ENCODE measurements around the gene CDK13.

Gene CDK13

DNA sequence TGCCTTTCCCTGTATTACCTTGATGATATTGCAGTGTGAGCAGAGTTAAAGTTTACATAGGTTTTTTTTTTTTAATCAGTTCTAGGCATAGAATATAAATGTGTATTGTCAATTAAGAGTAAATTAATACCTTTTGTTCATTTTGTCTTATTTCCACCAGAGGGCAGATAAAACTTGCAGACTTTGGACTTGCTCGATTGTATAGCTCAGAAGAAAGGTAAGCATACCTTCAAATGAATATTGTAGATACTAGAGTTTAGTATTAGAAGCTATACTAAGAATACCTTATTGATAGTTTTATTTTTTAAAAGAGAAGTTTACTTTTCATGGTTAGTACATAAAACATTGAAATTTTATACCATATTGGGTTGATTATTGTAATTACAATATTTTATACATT is 97.6 kb downstream of the CDK13 start:
- Histone ChIP-seq H3K4me1 (no peaks in the 10 kb centered on the region), H3K4me3 (ENCODE audit: low read depth, low read length) (no peak overlapping the region), H3K9me3 (no peaks in the 10 kb centered on the region), H3K27me3 (no peaks in the 10 kb centered on the region), H3K36me3 (no peaks in the 10 kb centered on the region)
- TF ChIP-seq, protein P1, sequence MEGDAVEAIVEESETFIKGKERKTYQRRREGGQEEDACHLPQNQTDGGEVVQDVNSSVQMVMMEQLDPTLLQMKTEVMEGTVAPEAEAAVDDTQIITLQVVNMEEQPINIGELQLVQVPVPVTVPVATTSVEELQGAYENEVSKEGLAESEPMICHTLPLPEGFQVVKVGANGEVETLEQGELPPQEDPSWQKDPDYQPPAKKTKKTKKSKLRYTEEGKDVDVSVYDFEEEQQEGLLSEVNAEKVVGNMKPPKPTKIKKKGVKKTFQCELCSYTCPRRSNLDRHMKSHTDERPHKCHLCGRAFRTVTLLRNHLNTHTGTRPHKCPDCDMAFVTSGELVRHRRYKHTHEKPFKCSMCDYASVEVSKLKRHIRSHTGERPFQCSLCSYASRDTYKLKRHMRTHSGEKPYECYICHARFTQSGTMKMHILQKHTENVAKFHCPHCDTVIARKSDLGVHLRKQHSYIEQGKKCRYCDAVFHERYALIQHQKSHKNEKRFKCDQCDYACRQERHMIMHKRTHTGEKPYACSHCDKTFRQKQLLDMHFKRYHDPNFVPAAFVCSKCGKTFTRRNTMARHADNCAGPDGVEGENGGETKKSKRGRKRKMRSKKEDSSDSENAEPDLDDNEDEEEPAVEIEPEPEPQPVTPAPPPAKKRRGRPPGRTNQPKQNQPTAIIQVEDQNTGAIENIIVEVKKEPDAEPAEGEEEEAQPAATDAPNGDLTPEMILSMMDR (IDR thresholded peaks at IDR 0.05; ENCODE audit: low read depth, low read length), result peak; percentile 36
- DNase-seq, result no peak

DNA sequence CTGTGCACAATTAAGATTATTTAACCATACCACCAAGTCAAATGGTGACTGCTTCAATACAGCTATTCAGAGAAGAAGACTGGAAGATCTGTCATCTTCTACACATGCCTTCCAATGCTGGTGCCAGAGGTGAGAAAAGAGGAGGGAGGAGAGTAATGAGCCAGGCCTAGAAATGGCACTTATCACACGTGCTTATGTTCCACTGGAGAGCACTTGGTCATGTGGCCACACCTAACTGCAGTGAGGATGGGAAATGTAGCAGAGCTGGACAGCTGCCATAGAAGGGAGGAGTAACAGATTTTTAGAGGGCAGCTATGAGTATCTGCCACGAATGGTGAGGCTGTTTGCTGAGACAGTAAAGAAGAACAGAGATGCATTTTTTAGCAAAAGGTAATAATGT is 107.2 kb downstream of the CDK13 start:
- TF ChIP-seq, protein P1 (IDR thresholded peaks at IDR 0.05; ENCODE audit: low read depth, low read length), result no peak
- Histone ChIP-seq H3K36me3 (no peaks in the 10 kb centered on the region), H3K4me3 (ENCODE audit: low read depth, low read length) (no peak overlapping the region), H3K9me3 (no peaks in the 10 kb centered on the region), H3K27me3 (no peaks in the 10 kb centered on the region), H3K4me1 (no peaks in the 10 kb centered on the region)
- no peak for DNase-seq

DNA sequence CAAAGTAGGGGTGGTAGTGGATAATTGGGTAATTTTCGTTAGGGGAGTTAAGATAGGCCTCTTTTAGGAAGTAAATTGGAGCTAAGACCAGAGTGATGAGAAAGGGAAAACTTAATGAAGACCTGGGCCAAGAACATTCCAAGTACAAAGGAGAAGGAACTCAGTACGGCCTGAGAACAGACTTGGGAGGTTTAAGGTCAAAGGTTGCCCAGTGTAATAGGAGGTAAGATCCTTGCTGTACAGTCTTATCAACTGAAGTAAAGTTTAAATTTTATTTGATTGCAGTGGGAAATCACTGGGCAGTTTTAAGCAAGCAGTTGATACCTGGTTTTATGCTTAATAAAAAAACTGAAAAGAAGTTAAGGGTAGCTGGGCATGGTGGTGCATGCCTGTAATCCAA is 108.0 kb downstream of the CDK13 start:
- TF ChIP-seq, protein P1 (IDR thresholded peaks at IDR 0.05; ENCODE audit: low read depth, low read length), result no peak
- Histone ChIP-seq H3K4me3 (ENCODE audit: low read depth, low read length) (no peak overlapping the region), H3K4me1 (no peaks in the 10 kb centered on the region), H3K27me3 (no peaks in the 10 kb centered on the region), H3K9me3 (no peaks in the 10 kb centered on the region), H3K36me3 (no peaks in the 10 kb centered on the region)
- DNase-seq, result no peak

DNA sequence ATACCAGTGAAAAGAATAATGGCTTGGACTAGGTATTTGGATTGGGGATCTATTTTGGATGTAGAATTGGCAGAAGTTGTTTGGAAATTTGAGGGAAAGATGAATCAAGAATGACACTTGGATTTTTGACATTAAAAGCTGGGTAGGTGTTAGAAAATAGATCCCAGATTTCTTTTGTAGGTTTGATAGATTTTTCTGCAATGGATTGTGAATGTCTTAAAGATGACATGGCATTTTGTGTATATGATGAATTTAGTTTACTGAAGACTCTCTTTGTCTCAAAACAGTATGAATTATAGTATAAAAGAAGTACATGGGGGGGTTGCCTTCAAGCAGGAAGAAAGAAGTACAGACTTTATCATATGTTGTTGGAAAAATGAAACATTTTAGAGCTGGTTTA is 108.6 kb downstream of the CDK13 start:
- no peaks in the 10 kb centered on the region for H3K27me3 ChIP-seq
- H3K36me3 ChIP-seq, result no peaks in the 10 kb centered on the region
- no peaks in the 10 kb centered on the region for H3K9me3 ChIP-seq
- H3K4me1 ChIP-seq, result no peaks in the 10 kb centered on the region
- no peak for DNase-seq
- TF ChIP-seq, protein P1 (IDR thresholded peaks at IDR 0.05; ENCODE audit: low read depth, low read length), result no peak
- H3K4me3 ChIP-seq (ENCODE audit: low read depth, low read length), result no peak overlapping the region

DNA sequence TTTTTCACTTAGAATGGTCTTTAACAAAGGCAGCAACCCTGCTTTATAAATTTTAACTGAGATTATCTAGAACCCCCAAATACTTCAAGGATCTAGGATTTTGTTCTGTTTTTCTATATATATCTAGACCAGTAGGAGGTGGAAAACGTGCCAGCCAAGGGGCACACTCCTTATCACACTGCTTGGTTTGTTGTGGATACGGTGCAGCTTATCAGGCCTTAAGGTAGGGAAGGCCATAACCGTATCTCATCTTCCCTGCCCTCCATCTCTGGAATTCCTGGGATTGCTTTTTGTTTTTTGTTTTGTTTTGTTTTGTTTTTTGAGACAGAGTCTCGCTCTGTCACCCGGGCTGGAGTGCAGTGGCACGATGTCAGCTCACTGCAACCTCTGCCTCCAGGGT is 109.0 kb downstream of the CDK13 start:
- DNase-seq, result no peak
- TF ChIP-seq, protein P1 (IDR thresholded peaks at IDR 0.05; ENCODE audit: low read depth, low read length), result no peak

GRCh38 chr7:40072268-40072667 is 122.2 kb downstream of the CDK13 start:
- Histone ChIP-seq H3K4me3 (ENCODE audit: low read depth, low read length) (no peak overlapping the region), H3K27me3 (no peaks in the 10 kb centered on the region), H3K9me3 (no peaks in the 10 kb centered on the region), H3K36me3 (no peaks in the 10 kb centered on the region), H3K4me1 (no peaks in the 10 kb centered on the region)
- TF ChIP-seq, protein P1 (IDR thresholded peaks at IDR 0.05; ENCODE audit: low read depth, low read length), result no peak
- DNase-seq, result no peak

More for the DNA sequence above, 109.0 kb downstream of the CDK13 start:
- no peaks in the 10 kb centered on the region for H3K4me1 ChIP-seq
- no peak overlapping the region for H3K4me3 ChIP-seq (ENCODE audit: low read depth, low read length)
- H3K9me3 ChIP-seq, result no peaks in the 10 kb centered on the region
- H3K36me3 ChIP-seq, result no peaks in the 10 kb centered on the region
- H3K27me3 ChIP-seq, result no peaks in the 10 kb centered on the region
